HG02973 (cell line): ENCODE results near the gene VPS35.
"Not testable (repeated sequence)": the region's sequence is repeated elsewhere in the genome, so short reads cannot be mapped to it uniquely, and the experiment has no call there.

Experiments used
- ATAC-seq: cut with Tn5 transposase; IDR thresholded peaks from one replicate; pipeline ENCODE4 v1.9.1; 2021; ENCODE audit warnings: moderate library complexity; ENCODE audit not compliant: unreplicated experiment

The VPS35 gene

DNA sequence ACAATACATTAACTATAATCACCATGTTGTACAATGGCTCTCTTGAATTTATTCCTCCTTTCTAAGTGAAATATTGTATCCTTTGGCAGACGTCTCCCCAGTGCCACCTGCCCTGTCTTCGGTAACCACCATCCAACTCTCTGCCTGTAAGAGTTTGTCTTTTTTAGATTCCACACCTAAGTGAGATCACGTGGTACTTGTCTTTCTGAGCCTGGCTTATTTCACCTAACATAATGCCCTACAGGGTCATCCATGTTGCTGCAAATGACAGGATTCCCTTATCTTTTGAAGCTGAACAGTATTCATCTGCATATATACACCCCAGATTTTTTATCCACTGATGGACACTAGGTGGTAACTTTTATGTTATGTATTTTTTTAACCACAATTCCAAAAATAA, 24.7 kb upstream of the VPS35 start:
- no peak for ATAC-seq

DNA sequence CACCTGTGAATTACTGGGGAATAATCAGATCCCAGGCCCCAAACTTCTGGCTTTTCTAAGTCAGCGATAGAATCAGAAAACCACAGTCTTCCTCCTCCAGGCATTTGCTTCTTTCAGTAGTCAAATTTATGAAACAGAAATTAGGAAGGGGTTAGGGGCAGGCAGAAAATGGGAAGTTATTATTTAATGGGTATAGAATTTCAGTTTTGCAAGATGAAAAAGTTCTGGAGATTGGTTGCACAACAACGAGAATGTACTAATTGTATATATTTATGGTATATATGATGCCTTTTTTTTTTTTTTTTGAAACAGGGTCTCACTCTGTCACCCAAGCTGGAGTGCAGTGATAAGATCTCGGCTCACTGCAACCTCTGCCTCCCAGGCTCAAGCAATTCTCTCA, 23.9 kb upstream of the VPS35 start:
- no peak for ATAC-seq

DNA sequence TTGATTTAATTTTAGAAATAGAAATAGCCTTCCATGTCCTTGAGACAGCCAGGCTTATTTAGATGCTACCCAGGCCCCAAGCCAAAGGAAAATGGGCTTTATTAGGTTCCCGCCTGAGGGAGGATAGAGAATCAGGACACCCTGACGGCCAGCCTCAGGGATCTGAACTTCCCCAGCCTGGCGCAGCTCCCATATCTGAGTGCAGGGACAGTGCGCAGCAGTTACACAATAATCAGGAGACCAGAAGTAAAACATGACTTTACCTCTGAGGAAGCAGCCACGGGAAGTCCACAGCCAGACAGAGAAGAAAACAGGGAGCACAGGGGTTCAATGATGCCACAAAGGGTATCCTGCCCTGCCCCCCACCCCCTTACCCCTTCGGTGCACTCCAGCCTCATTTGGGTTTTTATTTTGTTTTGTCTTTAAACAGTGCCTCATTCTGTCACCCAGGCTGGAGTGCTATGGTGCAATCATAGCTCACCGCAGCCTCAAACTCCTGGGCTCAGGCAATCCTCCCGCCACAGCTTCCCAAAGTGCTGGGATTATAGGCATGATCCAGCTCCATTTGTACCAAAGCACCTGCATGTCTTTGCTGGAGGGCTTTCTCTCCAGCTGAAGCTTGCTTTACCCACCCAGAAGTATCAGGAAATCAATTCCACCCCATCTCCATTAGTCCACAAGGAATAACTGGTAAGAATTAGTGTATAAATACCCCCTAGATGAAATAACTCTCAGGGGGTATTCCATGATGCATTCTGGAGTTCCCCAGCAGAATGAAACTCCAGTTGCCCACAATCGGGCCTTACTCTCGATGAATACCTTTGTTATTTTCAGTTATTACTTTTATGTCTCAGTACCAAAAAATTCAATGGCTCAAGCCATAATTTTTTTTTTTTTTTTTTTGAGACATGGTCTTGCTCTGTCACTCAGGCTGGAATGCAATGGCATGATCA, 22.4 kb upstream of the VPS35 start:
- no peak for ATAC-seq

- ATAC-seq, result no peak
These were observed 20.6 kb upstream of the VPS35 start for GRCh38 chr16:46709469-46710005.

DNA sequence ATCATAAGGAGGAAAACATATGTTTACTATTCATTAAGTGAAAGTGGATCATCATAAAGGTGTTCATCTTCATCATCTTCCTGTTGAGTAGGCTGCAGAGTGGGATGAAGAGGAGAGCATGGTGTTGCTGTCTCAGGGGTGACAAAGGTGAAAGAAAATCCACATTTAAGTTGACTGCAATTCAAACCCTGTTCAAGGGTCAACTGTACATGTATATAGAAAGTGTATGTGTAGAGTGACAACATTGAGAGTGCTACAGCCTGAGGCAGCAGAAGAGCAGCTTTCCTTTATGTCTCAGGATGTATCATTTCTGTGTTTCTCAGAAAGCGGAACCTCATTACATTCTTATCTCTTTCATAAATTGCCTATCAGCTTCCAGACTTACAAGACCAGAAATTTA, 17.7 kb upstream of the VPS35 start:
- ATAC-seq, result no peak

DNA sequence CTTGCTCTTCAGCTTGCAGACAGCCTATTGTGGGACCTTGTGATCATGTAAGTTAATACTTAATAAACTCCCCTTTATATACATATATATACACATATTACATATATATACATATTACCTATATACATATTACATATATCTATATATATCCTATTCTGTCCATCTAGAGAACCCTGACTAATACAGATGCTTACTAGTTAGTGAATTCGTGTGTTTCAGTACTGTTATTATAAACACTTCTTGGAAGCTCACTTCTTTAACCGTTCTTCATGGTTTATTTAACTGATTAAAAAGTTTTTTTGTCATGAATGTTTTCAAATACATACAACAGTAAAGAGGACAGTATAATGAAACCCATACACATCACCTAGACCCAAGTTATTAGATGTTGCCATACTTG, 13.1 kb upstream of the VPS35 start:
- no peak for ATAC-seq

GRCh38 chr16:46701615-46702014, 12.6 kb upstream of the VPS35 start:
- no peak for ATAC-seq

- ATAC-seq, result no peak
These were observed 11.1 kb upstream of the VPS35 start for GRCh38 chr16:46700048-46700447.

DNA sequence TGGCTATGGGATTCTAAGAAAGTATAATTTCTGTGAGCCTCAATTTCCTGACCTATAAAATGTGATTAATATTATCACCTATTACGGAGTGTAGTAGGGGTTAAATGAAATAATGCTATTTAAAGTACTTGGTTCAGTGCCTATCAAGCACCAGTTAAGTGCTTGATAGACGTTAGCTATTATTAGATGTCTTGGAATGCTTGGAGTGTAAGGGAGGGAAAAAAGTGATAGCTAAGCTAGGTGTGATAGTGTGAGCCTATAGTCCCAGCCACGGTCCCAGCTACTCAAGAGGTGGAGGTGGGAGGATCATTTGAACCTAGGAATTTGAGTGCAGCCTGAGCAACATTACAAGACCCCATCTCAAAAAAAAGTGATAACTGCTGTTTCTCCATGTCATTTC, 8.0 kb upstream of the VPS35 start:
- ATAC-seq, result no peak

GRCh38 chr16:46695937-46696336, 7.0 kb upstream of the VPS35 start:
- ATAC-seq, result no peak

GRCh38 chr16:46693598-46693997, 4.6 kb upstream of the VPS35 start:
- no peak for ATAC-seq

- ATAC-seq, result no peak
These were observed 2.7 kb upstream of the VPS35 start for GRCh38 chr16:46691726-46692125.

GRCh38 chr16:46690281-46691178, 1.6 kb upstream of the VPS35 start:
- ATAC-seq, result no peak

GRCh38 chr16:46689365-46690280, 645 bp upstream of the VPS35 start, which contains the start of gene ORC6:
Gene ORC6, plus strand, starts transcription at chr16:46689659. Its CDS starts 47 bp downstream, at chr16:46689706.
- peak; percentile 67 for ATAC-seq

DNA sequence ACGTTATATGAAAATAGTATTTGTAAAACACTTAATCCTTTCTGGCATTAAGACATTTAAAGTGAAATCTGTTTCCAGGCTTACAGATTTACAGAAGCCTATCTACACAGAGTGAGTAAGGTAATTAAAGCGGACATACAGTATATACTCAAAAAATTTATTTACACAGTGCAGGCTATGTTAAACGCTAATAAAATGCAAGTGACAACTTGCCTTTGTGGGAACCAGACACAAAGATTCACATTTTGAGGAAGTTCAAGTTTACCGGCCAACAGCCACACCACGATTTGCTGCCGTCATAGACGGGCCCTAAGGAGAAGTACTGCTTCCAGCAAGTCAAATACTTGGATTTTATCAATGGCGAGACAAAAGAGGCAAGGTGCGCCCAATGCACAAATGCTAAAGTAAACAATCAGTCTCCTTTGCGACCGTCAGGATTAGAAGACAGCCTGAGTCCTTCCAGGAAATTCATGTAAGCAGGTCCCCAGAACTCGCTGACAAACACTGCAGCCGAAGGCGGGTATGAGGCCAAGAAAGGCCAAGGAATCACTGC, 801 bp downstream of the VPS35 start:
- ATAC-seq, result no peak

- ATAC-seq, result no peak
These were observed 1.5 kb downstream of the VPS35 start for GRCh38 chr16:46687486-46687885.

DNA sequence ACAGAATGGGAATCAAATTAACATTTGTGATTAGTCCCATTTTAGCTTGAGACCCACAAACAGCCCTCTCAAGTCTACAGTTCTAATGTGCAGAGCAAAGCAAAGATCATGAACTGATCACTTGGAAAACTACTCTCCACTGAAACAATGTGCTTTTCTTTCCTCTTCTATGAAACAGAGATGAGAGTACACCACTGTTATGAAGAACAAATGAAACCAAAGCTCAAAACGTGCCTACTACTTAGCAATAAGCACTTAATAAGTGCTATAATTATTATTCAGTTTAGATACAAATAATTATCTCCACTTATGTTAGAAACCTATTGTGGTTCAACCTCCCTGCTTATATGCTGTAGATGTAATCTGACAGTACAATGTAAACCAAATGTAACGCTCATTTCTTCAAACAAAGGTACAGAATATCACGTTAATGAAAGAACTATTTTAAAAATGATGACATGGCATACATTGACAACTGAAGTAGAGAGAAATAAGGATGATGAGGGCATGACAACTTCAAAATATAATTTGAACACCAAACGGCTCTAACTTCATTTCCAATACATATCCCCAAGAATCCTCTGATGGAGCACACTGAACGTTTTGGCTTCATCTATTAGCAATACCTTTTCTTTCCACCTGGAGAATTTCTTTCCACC, 2.0 kb downstream of the VPS35 start:
- ATAC-seq, result no peak

DNA sequence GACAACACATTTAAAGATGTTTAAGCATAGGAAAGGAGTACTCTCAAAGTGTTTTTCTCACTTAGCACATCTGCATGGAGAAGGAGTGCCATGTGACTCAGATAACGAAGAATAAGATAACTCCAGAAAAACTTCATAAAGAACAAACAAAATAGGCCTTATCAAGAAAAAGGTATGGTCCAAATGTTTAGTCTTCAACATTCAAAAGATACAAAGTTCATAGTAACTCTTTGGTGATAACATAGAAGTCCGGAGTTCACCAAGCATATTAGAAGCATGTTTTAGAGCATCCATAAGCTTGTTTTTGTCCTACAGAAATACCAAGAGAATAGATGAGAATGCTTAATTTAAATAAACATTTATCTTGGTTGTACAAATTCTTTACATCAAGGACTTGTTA, 7.1 kb downstream of the VPS35 start:
- not testable (repeated sequence) for ATAC-seq

GRCh38 chr16:46677943-46678342, 11.0 kb downstream of the VPS35 start:
- ATAC-seq, result not testable (repeated sequence)
